ENCODE data around the gene IGFBP4.

GRCh38 chr17:40493697-40494096 lies 50.4 kb downstream of the IGFBP4 start:
- TF ChIP-seq POLR2A (IDR thresholded peaks at IDR 0.05) (no peak), CTCF (IDR thresholded peaks at IDR 0.05) (no peak)

Measured in sigmoid colon (tissue), 3 donors.